ENCODE results near the gene CNTLN. TPM values are rescaled to one million over a fixed set of nuclear protein-coding genes. Genes with fewer than 3 reads are reported as not detected.

Gene CNTLN
- total RNA-seq, 1 experiment from 2014 or later, result 5.1 TPM

GRCh38 chr9:17121264-17121663, 13.6 kb upstream of the CNTLN start:
- ChIA-PET RAD21 (ENCODE audit: low non-redundant PET in 1 of 2, low total read pairs in 2 of 2, uncharacterized antibody in 2 of 2, unreplicated experiment in 2 of 2) (no interaction called here), POLR2A (no interaction called here), CTCF (no interaction called here)
- TF ChIP-seq RAD21 (IDR thresholded peaks at IDR 0.05; ENCODE audit: low read depth) (no peak), EGR1 (IDR thresholded peaks at IDR 0.05; ENCODE audit: low read depth) (no peak), EZH2phosphoT487 (IDR thresholded peaks at IDR 0.05; ENCODE audit: borderline replicate concordance) (no peak), SRF (IDR thresholded peaks at IDR 0.05; ENCODE audit: low read depth) (no peak), REST (IDR thresholded peaks at IDR 0.05; ENCODE audit: low read depth) (no peak), SIN3A (IDR thresholded peaks at IDR 0.05; ENCODE audit: low read depth) (no peak), JUND (IDR thresholded peaks at IDR 0.05) (no peak), POLR2AphosphoS5 (IDR thresholded peaks at IDR 0.05; ENCODE audit: low read depth, low read length) (no peak), TCF7L2 (IDR thresholded peaks at IDR 0.05; ENCODE audit: borderline replicate concordance, extremely low read depth, insufficient read depth, insufficient read length) (no peak), EZH2 (IDR thresholded peaks at IDR 0.05) (no peak), ZFX (IDR thresholded peaks at IDR 0.05) (no peak), SP1 (IDR thresholded peaks at IDR 0.05; ENCODE audit: low read depth) (no peak), ELF1 (IDR thresholded peaks at IDR 0.05; ENCODE audit: borderline replicate concordance, low read depth) (no peak), YY1 (IDR thresholded peaks at IDR 0.05; ENCODE audit: extremely low read depth, insufficient replicate concordance, low read depth, low read length) (no peak)
- Histone ChIP-seq H3K4me1 (ENCODE audit: control insufficient read depth in 1 of 2, insufficient read depth in 2 of 2, low read length in 2 of 2) (no peaks in the 10 kb centered on the region), H3K9me2 (ENCODE audit: insufficient read depth) (no peaks in the 10 kb centered on the region), H3K36me3 (ENCODE audit: control insufficient read depth in 1 of 2, insufficient read depth in 2 of 2, low read length in 2 of 2) (no peaks in the 10 kb centered on the region), H3K4me2 (ENCODE audit: low read length) (no peak overlapping the region), H4K20me1 (ENCODE audit: insufficient read depth) (no peaks in the 10 kb centered on the region), H2AFZ (ENCODE audit: low read depth, low read length, poor library complexity, severe bottlenecking) (no peak overlapping the region), H3K4me3 (replicated peaks in 1 of 2; ENCODE audit: low read depth in 1 of 2, low read length in 2 of 2) (no peak overlapping the region), H3K27ac (ENCODE audit: low read depth, low read length) (no peak overlapping the region), H3K79me2 (ENCODE audit: insufficient read depth, low read length) (no peaks in the 10 kb centered on the region), H3K9ac (ENCODE audit: low read length) (no peak overlapping the region), H3K27me3 (ENCODE audit: insufficient read depth, low read length) (no peaks in the 10 kb centered on the region), H3K9me3 (ENCODE audit: control insufficient read depth in 1 of 2, insufficient read depth in 1 of 2, low read depth in 1 of 2, low read length in 2 of 2) (no peaks in the 10 kb centered on the region)
- no peak for DNase-seq (ENCODE audit: low read depth, low spot score)
- ATAC-seq, result no peak
- no TSS peak for BruUV-seq (replicated peaks)
- intact Hi-C loops (cut with micrococcal nuclease), result no loop called here

Measured in HCT116 (cell line).